GM12878 (cell line): Measurements from ENCODE around the gene NFYA.

Source experiments
- EGR1 ChIP-seq, 2 experiments: IDR thresholded peaks; 1 replicate in 1 of 2; 2 replicates in 1 of 2; pipeline ENCODE4 v1.6.1; 2011 to 2012; ENCODE audit warnings: low read depth in 2 of 2, low read length in 2 of 2, borderline replicate concordance in 1 of 2, mild to moderate bottlenecking in 1 of 2, moderate library complexity in 1 of 2
- GATAD2B ChIP-seq: fragments of 450-650 bp; conservative IDR thresholded peaks from 2 replicates; pipeline ENCODE4 v1.6.1; 2017; ENCODE audit warnings: low read depth, mild to moderate bottlenecking, moderate library complexity
- KDM1A ChIP-seq: fragments of 200-600 bp; sonication (generic); IDR thresholded peaks from 2 replicates; pipeline ENCODE4 v1.6.1; 2016; ENCODE audit warnings: borderline replicate concordance
- NBN ChIP-seq: fragments of 450-650 bp; IDR thresholded peaks from 2 replicates; pipeline ENCODE4 v1.6.1; 2016
- SP1 ChIP-seq: IDR thresholded peaks from one replicate; pipeline ENCODE4 v1.6.1; 2011; ENCODE audit warnings: low read depth, low read length
- TF ChIP-seq, protein P1 (sequence below): IDR thresholded peaks from 2 replicates; pipeline ENCODE4 v1.6.1; 2012; ENCODE audit warnings: low read length, inconsistent platforms
- TF ChIP-seq, protein P2 (sequence below), 3 experiments: IDR thresholded peaks in 2 of 3; conservative IDR thresholded peaks in 1 of 3; 2 replicates each; pipeline ENCODE4 v1.5.1; 2011; ENCODE audit warnings: low read depth in 3 of 3, low read length in 3 of 3, mild to moderate bottlenecking in 3 of 3, control low read depth in 2 of 3, moderate library complexity in 2 of 3, inconsistent platforms in 1 of 3, mixed read lengths in 1 of 3; ENCODE audit not compliant: control insufficient read depth in 2 of 3, insufficient read depth in 1 of 3; ENCODE audit errors: extremely low read depth in 1 of 3

DNA sequence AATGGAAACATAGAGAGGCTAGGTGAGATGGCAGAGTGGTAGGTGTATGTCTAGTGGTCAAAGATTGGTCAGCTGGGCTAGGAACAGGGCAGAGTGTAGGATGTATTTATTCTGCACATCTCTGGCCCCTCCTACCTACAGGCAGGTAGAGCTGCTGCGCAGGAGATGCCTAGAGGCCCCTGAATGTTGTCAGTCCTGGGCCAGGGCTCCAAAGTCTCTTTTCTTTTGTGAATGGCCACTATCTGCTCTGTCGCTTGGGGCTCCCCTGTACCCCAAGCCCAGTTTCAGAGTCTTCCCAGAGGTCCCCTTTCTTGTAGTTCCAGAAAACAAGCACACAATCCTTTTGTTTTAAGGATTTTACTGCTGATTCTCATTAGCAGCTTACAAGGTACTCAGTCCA lies 25.5 kb upstream of the NFYA start:
- TF ChIP-seq EGR1 (IDR thresholded peaks at IDR 0.05; ENCODE audit: borderline replicate concordance in 1 of 2, low read depth in 2 of 2, low read length in 2 of 2) (no peak), GATAD2B (no peak), NBN (no peak), KDM1A (no peak), SP1 (no peak)
- TF ChIP-seq, protein P1, sequence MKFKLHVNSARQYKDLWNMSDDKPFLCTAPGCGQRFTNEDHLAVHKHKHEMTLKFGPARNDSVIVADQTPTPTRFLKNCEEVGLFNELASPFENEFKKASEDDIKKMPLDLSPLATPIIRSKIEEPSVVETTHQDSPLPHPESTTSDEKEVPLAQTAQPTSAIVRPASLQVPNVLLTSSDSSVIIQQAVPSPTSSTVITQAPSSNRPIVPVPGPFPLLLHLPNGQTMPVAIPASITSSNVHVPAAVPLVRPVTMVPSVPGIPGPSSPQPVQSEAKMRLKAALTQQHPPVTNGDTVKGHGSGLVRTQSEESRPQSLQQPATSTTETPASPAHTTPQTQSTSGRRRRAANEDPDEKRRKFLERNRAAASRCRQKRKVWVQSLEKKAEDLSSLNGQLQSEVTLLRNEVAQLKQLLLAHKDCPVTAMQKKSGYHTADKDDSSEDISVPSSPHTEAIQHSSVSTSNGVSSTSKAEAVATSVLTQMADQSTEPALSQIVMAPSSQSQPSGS: no peak
- TF ChIP-seq, protein P2, sequence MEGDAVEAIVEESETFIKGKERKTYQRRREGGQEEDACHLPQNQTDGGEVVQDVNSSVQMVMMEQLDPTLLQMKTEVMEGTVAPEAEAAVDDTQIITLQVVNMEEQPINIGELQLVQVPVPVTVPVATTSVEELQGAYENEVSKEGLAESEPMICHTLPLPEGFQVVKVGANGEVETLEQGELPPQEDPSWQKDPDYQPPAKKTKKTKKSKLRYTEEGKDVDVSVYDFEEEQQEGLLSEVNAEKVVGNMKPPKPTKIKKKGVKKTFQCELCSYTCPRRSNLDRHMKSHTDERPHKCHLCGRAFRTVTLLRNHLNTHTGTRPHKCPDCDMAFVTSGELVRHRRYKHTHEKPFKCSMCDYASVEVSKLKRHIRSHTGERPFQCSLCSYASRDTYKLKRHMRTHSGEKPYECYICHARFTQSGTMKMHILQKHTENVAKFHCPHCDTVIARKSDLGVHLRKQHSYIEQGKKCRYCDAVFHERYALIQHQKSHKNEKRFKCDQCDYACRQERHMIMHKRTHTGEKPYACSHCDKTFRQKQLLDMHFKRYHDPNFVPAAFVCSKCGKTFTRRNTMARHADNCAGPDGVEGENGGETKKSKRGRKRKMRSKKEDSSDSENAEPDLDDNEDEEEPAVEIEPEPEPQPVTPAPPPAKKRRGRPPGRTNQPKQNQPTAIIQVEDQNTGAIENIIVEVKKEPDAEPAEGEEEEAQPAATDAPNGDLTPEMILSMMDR (IDR thresholded peaks at IDR 0.05 in 2 of 3, conservative IDR thresholded peaks at IDR 0.05 in 1 of 3; ENCODE audit: control insufficient read depth in 2 of 3, extremely low read depth in 1 of 3, insufficient read depth in 1 of 3, low read depth in 3 of 3, low read length in 3 of 3): no peak
